Erythroblast (primary cell): ENCODE results near the gene TRIO.

Experiments used
- GATA1 ChIP-seq: IDR thresholded peaks from 2 replicates; pipeline ENCODE4 v1.6.1; 2011; ENCODE audit warnings: low read depth, mild to moderate bottlenecking, control low read depth, low read length, moderate library complexity
- POLR2A ChIP-seq: IDR thresholded peaks from 2 replicates; pipeline ENCODE4 v1.6.1; 2011; ENCODE audit warnings: mild to moderate bottlenecking, low read length

- TF ChIP-seq POLR2A (no peak), GATA1 (no peak)
Observed at GRCh38 chr5:14450018-14450524, 306.9 kb downstream of the TRIO start.
